HepG2 (cell line): ENCODE measurements around the gene ANKRD44. TPM values are rescaled to one million over a fixed set of nuclear protein-coding genes. Genes with fewer than 3 reads are reported as not detected.

Experiments used
- ATAC-seq: fragments of 200-7000 bp; cut with Tn5 transposase; 3 replicates; pipeline ENCODE4 v1.9.1; 2020; ENCODE audit warnings: mild to moderate bottlenecking, moderate library complexity
- BruUV-seq: library from RNA; stranded (reverse); fragments of 400-500 nt; replicated peaks from 2 replicates; lab custom pipeline; 2021; lab: Mats Ljungman, UMichigan
- CTCF ChIA-PET: fragments of 300-600 bp; formaldehyde crosslinking; extraction: SDS; loops from one replicate; lab custom pipeline; 2021; ENCODE audit warnings: low total read pairs, inconsistent platforms, low intra/inter-chr PET ratio; lab: Yijun Ruan, JAX
- POLR2A ChIA-PET: fragments of 350-600 bp; sonication (Branson Sonifier 250); formaldehyde crosslinking; loops from one replicate; lab custom pipeline; 2020; ENCODE audit warnings: antibody characterized with exemption, inconsistent platforms; lab: Yijun Ruan, JAX
- DNase-seq: peaks from one replicate; pipeline ENCODE4 v3.0.0-alpha.2; 2015; ENCODE audit warnings: low spot score
- FAIRE-seq: peaks from 3 replicates; lab custom pipeline; 2011; peaks lifted over from hg19 to GRCh38; lab: Jason Lieb, UNC
- H2AFZ ChIP-seq: one replicate; pipeline ENCODE4 v1.6.1; 2011; ENCODE audit warnings: low read length, inconsistent platforms
- H3K27ac ChIP-seq: fragments of 300-600 bp; 3 replicates; pipeline ENCODE4 v1.8.0; 2011; ENCODE audit warnings: mixed run types, mild to moderate bottlenecking, mixed read lengths, low read length, inconsistent platforms; ENCODE audit not compliant: insufficient read depth; ENCODE audit errors: extremely low read length
- H3K27me3 ChIP-seq, 2 experiments: fragments of 200-600 bp in 1 of 2; 2 replicates in 1 of 2; 3 replicates in 1 of 2; pipeline versions ENCODE4 v1.6.0 to v1.8.0; 2011; ENCODE audit warnings: low read length in 2 of 2, mild to moderate bottlenecking in 2 of 2, moderate library complexity in 2 of 2, inconsistent platforms in 1 of 2; ENCODE audit not compliant: insufficient read depth in 2 of 2, control insufficient read depth in 1 of 2
- H3K36me3 ChIP-seq, 2 experiments: fragments of 200-600 bp in 1 of 2; replicated peaks in 1 of 2; 2 replicates in 1 of 2; 3 replicates in 1 of 2; pipeline versions ENCODE4 v1.5.1 to v1.8.0; 2011; ENCODE audit warnings: low read length in 2 of 2, inconsistent platforms in 1 of 2; ENCODE audit not compliant: insufficient read depth in 2 of 2, control insufficient read depth in 1 of 2
- H3K4me1 ChIP-seq: 2 replicates; pipeline ENCODE4 v1.5.1; 2012; ENCODE audit warnings: low read length, inconsistent platforms; ENCODE audit not compliant: insufficient read depth
- H3K4me2 ChIP-seq: 2 replicates; pipeline ENCODE4 v1.6.0; 2011; ENCODE audit warnings: low read depth, low read length, inconsistent platforms
- H3K4me3 ChIP-seq, 3 experiments: fragments of 200-600 bp in 1 of 3; sonication (generic), shearing (Covaris generic) in 1 of 3; replicated peaks in 1 of 3; 2 replicates each; pipeline ENCODE4 v1.5.1; 2011 to 2016; ENCODE audit warnings: low read length in 3 of 3, inconsistent platforms in 2 of 3, low read depth in 2 of 3, mild to moderate bottlenecking in 2 of 3, control low read depth in 1 of 3, mixed read lengths in 1 of 3; ENCODE audit not compliant: insufficient read depth in 1 of 3
- H3K79me2 ChIP-seq: one replicate; pipeline ENCODE4 v1.6.1; 2011; ENCODE audit warnings: low read length, inconsistent platforms; ENCODE audit not compliant: insufficient read depth
- H3K9ac ChIP-seq: 2 replicates; pipeline ENCODE4 v1.6.0; 2011; ENCODE audit warnings: mild to moderate bottlenecking, low read depth, low read length, inconsistent platforms; ENCODE audit not compliant: insufficient read depth
- H3K9me3 ChIP-seq: 2 replicates; pipeline ENCODE4 v1.5.1; 2012; ENCODE audit warnings: mild to moderate bottlenecking, low read length
- H4K20me1 ChIP-seq: 2 replicates; pipeline ENCODE4 v1.6.0; 2011; ENCODE audit warnings: inconsistent platforms, mild to moderate bottlenecking, low read length, moderate library complexity; ENCODE audit not compliant: insufficient read depth
- CCDC6 ChIP-seq: sonication (generic); formaldehyde crosslinking; IDR thresholded peaks from 2 replicates; pipeline ENCODE4 v1.8.1; 2022; ENCODE audit warnings: mild to moderate bottlenecking, missing genetic modification reagents, moderate library complexity
- CHD4 ChIP-seq: fragments of 200-600 bp; sonication (generic); IDR thresholded peaks from 2 replicates; pipeline ENCODE4 v1.7.0; 2017; ENCODE audit warnings: mild to moderate bottlenecking, low read length, borderline replicate concordance
- FOXO4 ChIP-seq: sonication (generic); formaldehyde crosslinking; conservative IDR thresholded peaks from 2 replicates; pipeline ENCODE4 v1.8.1; 2023; ENCODE audit warnings: missing genetic modification reagents
- MAFF ChIP-seq: IDR thresholded peaks from 2 replicates; pipeline ENCODE4 v1.6.1; 2011; ENCODE audit warnings: low read depth, low read length, improper control_type of control experiment
- ZC3H4 ChIP-seq: sonication (generic); formaldehyde crosslinking; IDR thresholded peaks from 2 replicates; pipeline ENCODE4 v1.4.0; 2020; ENCODE audit warnings: missing genetic modification reagents, borderline replicate concordance
- ZNF256 ChIP-seq: sonication (generic); formaldehyde crosslinking; conservative IDR thresholded peaks from 2 replicates; pipeline ENCODE4 v1.4.0; 2020; ENCODE audit warnings: missing genetic modification reagents
- ZNF275 ChIP-seq: sonication (generic); formaldehyde crosslinking; IDR thresholded peaks from 2 replicates; pipeline ENCODE4 v1.8.0; 2022; ENCODE audit warnings: missing genetic modification reagents, mild to moderate bottlenecking, inconsistent platforms, borderline replicate concordance
- ZNF652 ChIP-seq: IDR thresholded peaks from 2 replicates; pipeline ENCODE4 v1.6.1; 2016; ENCODE audit warnings: low read depth, borderline replicate concordance
- WGBS: methylation state at CpG from one replicate; pipeline ENCODE4 v1.1.6; 2017; ENCODE audit warnings: low lambda C conversion rate; 5-methylcytosine and 5-hydroxymethylcytosine counted together
- in situ Hi-C: cut with HindIII; loops from 2 replicates; pipeline ENCODE4 v1.10.0; 2017; ENCODE audit warnings: low pct_unique_long_range_greater_than_20kb; ENCODE audit not compliant: extremely low pct_ligation_motif_present
- intact Hi-C: fragments of 100-400 bp; cut with micrococcal nuclease; formaldehyde crosslinking; loops from one replicate; pipeline ENCODE4 v1.10.0; 2022; ENCODE audit not compliant: unreplicated experiment
- polyA plus RNA-seq, 8 experiments: library from polyadenylated mRNA; depleted of rRNA in 3 of 8; stranded (reverse) in 7 of 8; unstranded in 1 of 8; fragments of >200 nt; fragmentation: Illumina TruSeq in 4 of 8; extraction: Trizol in 4 of 8; gene quantifications; 2 replicates each; pipeline versions ENCODE4 v1.2.1 to v1.2.3, GENCODE V29; 2011 to 2016; ENCODE audit warnings: low read depth in 4 of 8, missing spikeins in 1 of 8, mixed read lengths in 1 of 8; ENCODE audit not compliant: insufficient read depth in 1 of 8
- total RNA-seq, 5 experiments: library from RNA; depleted of rRNA; stranded (reverse); fragments of >200 nt; fragmentation: Illumina TruSeq; extraction: Trizol; gene quantifications; 2 replicates each; pipeline ENCODE4 v1.2.3, GENCODE V29; 2016; ENCODE audit warnings: low read depth in 1 of 5

Gene ANKRD44
- total and polyA plus RNA-seq, 2 of the 13 experiments (the other 11 are each of a cell fraction or from before 2014, with no cell fraction given), result 0.04 to 0.11 TPM

- no peak for FAIRE-seq
- intact Hi-C loops, result no loop called here
- POLR2A ChIA-PET, result no interaction called here
Observed at GRCh38 chr2:196967116-196967515, 343.5 kb downstream of the ANKRD44 start.

GRCh38 chr2:196966061-196966460 lies 344.5 kb downstream of the ANKRD44 start:
- Histone ChIP-seq H3K36me3 (no peaks in the 10 kb centered on the region), H3K27ac (no peak overlapping the region), H3K27me3 (0 out of 5 replicates have a peak, but pooled peaks cover 0 to 3% of the 10 kb centered on the region in 2 experiments), H3K79me2 (no peaks in the 10 kb centered on the region), H3K4me1 (no peaks in the 10 kb centered on the region), H2AFZ (no peak overlapping the region), H3K9ac (no peak overlapping the region), H4K20me1 (0 out of 2 replicates have a peak, but pooled peaks cover 3% of the 10 kb centered on the region), H3K9me3 (no peaks in the 10 kb centered on the region), H3K4me2 (no peak overlapping the region), H3K4me3 (no peak overlapping the region)
- in situ Hi-C loops, result no loop called here
- CTCF ChIA-PET, result no interaction called here
- DNase-seq (no peak), FAIRE-seq (no peak), ATAC-seq (no peak)
- WGBS, result 2% methylated on average over 3 of the region's 3 CpGs
- POLR2A ChIA-PET, result no interaction called here
- no TSS peak for BruUV-seq
- no peak for TF ChIP-seq ZNF256 (CRISPR knock-in tag)
- no peak for TF ChIP-seq CHD4
- TF ChIP-seq ZC3H4 (CRISPR knock-in tag), result no peak
- no peak for TF ChIP-seq ZNF275
- intact Hi-C loops, result no loop called here

More at GRCh38 chr2:196967116-196967515, 343.5 kb downstream of the ANKRD44 start:
- H2AFZ ChIP-seq, result no peak overlapping the region
- DNase-seq (no peak), ATAC-seq (no peak)
- no peaks in the 10 kb centered on the region for H3K36me3 ChIP-seq
- 0 out of 5 replicates have a peak, but pooled peaks cover 0 to 3% of the 10 kb centered on the region in 2 experiments for H3K27me3 ChIP-seq
- H3K4me1 ChIP-seq, result no peaks in the 10 kb centered on the region
- no peaks in the 10 kb centered on the region for H3K79me2 ChIP-seq
- H4K20me1 ChIP-seq, result no peaks in the 10 kb centered on the region
- no peak overlapping the region for H3K4me3 ChIP-seq
- no peaks in the 10 kb centered on the region for H3K9me3 ChIP-seq
- H3K4me2 ChIP-seq, result no peak overlapping the region
- no peak for TF ChIP-seq CCDC6 (CRISPR knock-in tag)
- TF ChIP-seq ZNF652, result peak; percentile 60
- 0 out of 2 replicates have a peak, but pooled peaks have one; percentile 1 for TF ChIP-seq MAFF
- TF ChIP-seq FOXO4 (CRISPR knock-in tag), result no peak
- TF ChIP-seq, all 625 proteins: peak for 2
- Histone ChIP-seq H3K27ac (no peak overlapping the region), H3K9ac (no peak overlapping the region)
- BruUV-seq, result no TSS peak
- CTCF ChIA-PET, result no interaction called here
- in situ Hi-C loops, result no loop called here
- WGBS, result 4% methylated on average over 7 of the region's 7 CpGs
